NCI-H1694 (cell line): ENCODE results near the gene NCCRP1.

Experiments used
- DNase-seq: peaks from one replicate; lab custom pipeline; 2025; lab: John Stamatoyannopoulos, UW

NCCRP1 gene

DNA sequence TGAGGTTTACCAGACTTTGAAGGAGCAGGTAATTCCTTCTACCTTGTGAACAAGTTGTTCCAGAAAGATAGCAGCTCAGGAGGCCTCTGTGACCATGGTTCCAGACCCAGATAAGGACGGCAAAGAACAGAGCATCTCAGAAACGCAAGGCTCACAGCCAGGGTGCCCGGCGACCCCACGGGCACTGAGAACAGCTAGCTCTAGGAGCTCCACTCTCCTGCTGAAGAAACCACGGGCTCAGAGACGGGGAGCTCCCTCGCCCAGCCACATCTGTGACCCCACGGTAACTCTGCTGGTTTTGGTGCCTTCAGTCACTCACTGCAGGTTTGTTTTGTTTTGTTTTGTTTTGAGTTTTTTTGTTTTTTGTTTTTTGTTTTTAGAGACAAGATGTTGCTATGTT is 16.0 kb upstream of the NCCRP1 start:
- DNase-seq: no peak

DNA sequence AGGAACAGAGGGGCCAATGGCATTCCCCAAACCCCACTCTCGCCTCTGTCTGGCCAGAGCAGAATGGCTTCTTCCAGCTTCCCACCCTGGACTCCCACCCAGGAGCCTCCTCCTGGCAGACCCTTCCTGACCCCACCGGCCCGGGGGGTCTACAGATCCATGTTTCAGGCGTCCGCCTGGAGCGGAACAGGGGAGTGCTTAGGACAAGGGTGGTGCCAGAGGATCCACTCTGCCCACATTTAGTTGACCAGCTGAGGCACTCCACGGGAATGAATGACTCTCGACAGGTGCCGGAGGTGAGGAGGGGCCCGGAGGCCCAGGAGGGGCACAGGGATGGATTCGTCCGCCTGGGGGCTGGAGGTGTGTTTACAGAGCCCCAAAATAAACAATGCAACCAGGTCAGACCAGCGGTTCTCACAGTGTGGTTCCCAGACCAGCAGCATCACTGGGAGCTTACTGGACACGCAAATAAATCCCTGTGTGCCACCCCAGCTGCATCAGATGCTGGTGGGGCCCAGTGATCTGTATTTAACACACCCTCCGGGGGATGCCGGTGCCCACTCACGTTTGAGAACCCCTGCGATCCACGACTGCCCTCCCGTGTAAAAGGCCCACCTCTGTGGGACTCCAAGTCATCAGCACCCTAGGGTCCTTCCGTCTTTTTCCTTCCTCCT is 15.1 kb upstream of the NCCRP1 start:
- no peak for DNase-seq

DNA sequence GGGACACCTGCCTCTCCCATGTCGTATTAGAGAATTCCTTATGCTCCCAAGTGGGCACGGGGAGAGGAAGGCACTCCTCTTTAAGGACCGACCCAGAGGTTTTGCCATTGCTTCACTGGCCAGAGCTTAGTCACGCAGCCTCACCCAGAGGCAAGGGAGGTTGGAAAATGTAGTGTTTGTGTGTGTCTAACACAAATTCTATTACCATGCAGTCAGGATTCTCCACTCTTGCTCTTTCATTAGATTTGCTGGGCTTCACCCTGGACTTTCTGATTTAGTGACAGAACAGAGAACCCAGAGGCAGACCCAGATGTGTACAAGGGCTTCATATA is 14.6 kb upstream of the NCCRP1 start:
- DNase-seq: no peak

DNA sequence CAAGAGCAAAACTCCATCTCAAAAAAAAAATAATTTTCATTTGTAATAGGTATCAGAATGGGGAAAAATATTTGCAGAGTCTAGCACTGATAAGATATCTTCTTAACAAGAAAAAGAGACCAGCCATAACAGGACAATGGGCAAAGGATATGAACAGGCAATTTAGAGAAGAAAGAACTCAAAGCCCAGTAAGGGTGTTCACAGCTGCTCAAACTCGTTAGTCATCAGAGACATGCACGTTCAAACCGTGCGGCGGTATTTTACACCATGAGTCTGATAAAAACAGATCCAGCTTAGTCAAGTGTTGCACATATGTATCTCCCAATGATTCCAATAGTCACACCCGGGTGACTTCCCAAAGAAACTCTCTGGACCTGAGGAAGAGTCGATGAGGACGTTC is 13.7 kb upstream of the NCCRP1 start:
- DNase-seq: no peak

DNA sequence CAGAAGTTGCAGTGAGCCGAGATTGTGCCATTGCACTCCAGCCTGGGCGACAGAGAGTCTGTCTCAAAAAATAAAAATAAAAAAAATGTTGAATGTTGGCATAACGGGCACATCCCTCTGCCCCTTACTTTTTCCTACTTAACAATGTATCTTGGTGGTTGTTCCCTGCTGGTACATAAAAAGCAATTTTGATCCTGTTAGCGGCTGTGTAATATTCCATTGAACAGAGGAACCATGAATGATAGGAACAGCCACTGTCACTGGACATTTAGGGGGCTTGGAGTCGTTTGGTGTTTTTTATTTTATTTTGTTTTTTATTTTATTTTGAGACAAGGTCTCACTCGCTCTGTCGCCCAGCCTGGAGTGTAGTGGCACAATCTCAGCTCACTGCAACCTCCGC is 10.4 kb upstream of the NCCRP1 start:
- no peak for DNase-seq

DNA sequence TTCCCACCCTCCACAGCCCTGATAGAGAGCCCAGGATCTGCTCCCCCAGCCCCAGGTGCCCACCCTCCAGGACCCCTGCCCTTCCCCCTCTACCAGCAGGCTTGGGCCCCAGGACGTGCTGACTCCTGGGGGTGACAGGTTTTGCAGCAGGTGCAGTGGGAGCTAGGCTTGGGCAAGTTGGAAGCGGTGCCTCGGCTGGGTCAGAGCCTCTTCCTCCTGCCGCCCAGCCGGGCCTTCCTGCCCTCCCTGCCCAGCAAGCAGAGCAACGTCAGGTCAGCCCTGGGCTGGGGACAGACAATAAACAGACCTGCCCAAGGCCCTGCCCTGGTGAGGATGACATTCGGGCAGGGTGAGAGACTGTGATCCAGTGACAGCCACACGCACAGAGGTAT is 9.2 kb upstream of the NCCRP1 start:
- DNase-seq: no peak

DNA sequence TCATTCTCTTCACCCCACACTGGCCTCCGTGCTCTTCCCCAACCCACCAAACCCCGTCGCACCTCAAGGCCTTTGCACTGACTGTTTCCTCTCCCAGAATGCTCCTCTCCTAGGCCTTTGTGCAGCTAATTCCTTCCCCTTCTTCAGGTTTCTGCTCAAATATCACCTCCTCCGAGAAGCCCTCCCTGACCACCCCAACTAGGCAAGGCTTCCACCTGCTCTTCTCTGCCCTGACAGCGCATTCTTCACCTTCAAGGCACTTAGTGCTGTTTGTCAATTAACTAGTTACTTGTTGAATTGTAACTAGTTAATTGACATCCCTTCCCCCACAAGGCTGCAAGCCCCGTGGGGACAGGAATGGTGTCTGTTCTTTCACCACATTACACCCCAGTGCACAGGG is 7.8 kb upstream of the NCCRP1 start:
- no peak for DNase-seq

DNA sequence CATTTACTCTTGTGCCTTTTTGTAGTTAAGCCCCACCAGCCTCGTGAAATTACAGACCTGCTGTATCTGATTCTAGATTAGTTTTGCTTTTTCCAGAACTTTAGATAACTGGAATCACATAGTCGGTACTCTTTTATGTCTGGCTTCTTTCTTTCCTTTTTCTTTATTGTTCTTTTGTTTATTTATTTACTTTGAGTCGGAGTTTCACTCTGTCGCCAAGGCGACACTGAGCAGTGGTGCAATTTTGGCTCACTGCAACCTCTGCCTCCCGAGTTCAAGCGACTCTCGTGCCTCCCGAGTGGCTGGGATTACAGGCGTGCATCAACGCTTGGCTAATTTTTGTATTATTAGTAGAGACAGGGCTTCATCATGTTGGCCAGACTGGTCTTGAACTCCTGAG is 6.0 kb upstream of the NCCRP1 start:
- DNase-seq: no peak

DNA sequence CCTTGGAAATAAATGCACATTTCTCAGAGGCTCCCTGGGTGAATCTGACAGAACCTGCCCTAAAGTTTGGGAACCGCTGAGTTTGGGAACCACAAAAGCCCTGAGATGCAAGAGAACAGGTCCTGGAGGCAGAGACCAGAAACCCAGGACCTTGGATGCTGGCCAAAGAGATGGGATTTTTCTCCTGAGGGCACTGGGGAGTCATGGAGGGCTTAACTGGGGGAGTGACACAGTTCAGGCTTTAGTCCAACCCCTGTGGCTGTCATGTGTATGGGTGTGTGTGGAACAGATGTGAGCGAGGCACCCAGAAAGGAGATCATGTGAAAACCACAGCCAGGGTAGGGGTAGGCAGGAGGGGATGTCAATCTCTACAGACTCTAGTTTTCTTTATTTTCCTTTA is 3.9 kb upstream of the NCCRP1 start:
- no peak for DNase-seq

DNA sequence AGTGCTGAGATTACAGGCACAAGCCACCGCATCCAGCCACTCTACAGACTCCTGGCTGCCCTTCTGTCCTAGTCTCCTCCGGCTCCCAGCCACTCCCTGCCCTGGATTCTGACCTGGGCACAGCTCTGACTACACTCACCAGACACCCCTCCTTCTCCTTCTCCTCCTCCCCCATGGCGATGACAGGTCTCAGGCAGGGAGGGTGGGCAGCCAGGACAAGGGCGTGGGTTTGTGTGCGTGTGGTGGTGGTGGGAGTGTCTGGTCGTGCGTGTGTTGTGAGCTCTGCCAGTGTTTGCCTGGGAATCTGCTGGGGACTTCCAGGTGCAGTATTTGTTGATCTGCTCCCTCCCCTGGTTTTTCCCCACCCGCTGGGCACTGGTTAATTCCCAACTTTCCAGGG is 3.0 kb upstream of the NCCRP1 start:
- DNase-seq: no peak

DNA sequence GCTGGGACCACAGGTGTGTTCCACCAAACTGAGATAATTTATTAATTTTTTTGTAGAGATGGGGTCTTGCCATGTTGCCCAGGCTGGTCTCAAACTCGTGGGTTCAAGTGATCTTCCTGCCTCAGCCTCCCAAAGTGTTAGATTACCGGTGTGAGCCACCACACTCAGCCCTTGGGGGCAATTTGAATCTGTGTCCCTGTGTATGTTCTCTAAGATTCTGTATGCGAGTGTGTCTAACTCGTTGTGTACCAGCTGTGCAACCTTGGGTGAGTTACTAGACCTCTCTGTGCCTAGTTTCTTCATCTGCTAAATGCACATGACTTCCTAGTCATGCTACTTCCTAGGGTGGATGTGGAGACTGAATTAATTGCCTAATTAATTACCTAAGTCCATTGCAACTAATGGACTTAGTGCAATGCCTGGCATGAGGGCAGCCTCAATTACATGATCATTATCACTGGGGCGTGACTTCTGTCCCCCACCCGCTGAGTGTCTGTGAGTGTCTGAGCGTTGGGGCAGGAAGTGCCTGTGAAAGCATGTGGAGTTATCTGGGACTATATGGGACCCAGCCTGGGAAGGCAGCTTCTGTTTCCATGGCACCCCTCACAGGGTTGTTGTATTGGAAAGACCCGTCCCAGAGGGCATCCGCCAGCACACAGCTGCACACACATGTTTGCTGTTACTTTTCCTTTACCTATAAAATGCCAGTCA is 1.8 kb upstream of the NCCRP1 start:
- DNase-seq: no peak

DNA sequence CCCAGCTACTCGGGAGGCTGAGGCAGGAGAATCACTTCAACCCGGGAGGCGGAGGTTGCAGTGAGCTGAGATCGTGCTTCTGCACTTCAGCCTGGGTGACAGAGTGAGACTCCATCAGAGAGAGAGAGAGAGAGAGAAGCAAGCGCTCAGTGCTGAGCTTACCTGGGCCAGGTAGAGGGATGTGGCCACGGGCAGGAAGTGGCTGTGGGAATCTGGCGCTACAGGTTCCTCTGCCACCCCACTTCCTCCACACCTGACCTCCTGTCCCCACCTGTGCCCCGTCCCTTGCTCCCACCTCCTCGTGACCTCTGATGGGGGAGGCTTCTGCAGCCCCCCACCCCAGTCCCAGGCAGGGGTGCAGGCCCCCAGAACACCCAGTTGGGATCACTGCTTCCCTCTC is 1.0 kb upstream of the NCCRP1 start:
- DNase-seq: no peak

DNA sequence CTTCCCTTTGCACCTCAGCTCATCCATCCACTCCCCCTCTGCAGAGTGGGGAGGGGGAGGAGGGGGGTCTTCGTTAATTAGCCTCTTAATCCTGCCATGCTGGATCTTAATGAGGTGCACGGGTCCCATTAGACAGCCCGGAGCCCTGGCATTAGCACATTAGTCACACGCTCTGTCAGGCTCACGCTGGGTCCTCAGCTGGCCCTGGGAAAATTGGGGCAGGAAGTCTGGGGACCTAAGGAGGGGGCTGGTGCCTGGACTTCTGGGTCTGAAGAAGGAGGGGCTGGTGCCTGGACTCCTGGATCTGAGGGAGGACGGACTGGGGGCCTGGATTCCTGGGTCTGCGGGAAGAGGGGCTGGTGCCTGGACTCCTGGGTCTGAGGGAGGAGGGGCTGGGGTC is 444 bp upstream of the NCCRP1 start:
- DNase-seq: no peak

DNA sequence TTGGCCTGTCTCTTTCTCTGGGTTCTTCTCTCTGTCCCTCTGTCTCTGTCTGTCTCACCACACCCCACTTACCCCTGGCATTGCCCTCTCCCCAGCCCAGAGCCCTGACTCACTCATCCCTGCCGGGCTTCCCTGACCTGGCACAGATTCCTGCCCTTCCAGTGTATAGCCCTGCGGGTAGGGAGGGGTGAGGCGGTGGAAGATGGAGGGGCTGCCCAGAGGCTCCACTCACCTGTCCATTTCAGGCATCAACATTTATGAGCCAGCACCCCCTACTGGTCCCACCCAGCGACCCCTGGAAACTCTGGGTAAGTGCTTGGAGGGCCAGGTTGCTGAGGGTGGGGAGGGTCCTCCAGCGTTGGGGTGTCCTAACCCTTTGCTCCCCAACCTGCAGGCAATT is 1.0 kb downstream of the NCCRP1 start:
- DNase-seq: no peak

DNA sequence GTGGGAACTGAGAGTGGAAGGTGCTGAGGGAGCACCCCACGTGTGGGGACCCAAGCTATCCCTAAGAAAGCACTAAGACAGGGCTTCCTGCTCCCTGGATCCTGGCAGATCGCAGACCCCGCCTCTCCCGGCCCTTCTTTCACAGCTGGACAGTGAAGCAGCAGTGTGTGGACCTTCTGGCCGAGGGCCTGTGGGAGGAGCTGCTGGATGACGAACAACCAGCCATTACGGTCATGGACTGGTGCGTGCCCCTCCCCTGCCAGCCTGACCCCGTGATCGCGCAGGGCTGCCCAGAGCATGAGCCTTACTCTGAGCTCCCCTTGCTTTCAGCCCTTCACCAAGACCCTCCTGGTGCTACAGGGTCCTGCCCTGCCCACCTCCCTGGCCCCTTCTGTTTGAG is 2.3 kb downstream of the NCCRP1 start:
- no peak for DNase-seq

DNA sequence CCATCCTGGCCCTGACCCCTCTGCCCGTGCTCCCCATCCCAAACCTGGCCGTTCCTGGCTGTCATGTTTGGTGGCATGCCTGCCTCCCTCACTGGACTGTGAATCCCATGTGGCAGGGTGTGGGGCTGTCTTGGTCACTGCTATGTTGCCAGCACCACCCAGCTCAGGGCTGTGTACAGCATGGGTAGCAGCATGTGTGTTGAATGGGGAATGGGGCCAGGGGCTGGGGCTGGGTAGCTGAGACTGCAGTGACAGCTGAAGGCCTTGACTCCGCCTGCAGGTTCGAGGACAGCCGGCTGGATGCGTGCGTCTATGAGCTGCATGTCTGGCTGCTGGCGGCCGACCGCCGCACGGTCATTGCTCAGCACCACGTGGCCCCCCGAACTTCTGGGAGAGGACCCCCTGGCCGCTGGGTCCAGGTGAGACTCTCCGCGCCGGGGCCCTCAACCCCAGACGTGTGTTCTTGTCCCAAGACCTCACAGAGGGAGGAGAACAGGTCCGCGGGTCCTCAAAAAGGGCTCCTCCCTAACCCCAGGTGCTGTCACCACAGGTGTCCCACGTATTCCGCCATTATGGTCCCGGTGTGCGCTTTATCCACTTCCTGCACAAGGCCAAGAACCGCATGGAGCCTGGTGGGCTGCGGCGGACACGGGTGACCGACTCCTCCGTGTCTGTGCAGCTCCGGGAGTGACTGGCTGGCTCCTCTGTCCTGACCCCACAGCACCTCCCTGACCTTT is 3.5 kb downstream of the NCCRP1 start:
- no peak for DNase-seq

DNA sequence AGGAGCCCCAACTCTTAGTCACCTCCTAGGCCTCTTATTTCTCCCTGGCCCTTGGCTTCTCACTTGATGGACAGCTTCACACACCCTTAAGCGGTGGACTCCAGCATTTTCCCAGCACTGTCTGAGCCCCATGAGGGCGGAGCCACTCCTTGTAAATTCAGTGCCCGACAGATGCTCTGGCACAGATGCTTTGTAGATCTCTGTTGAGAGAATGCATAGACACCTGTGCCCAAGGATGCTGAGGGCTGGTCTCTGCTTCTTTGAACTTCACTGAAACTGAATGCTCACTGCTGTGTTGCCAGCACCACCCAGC is 4.0 kb downstream of the NCCRP1 start:
- DNase-seq: peak; percentile 52

DNA sequence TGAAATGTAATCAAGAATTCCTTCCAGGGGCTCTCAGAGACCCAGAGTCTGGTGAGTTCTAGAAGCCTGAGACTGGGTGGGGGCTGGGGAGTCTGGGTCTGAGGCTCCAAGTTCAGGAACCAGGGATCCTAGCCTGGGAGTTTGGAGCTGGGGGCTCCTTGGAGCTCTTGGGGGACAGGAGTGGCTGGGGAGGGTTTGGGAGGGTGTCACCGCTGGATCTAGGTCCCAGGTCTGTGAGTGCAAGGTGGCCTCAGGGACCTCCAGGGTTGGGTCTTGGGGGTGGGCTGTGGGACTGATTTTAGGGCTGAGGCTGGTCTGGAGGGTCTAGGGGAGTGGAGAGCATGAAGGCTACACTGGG is 6.2 kb downstream of the NCCRP1 start:
- DNase-seq: no peak

DNA sequence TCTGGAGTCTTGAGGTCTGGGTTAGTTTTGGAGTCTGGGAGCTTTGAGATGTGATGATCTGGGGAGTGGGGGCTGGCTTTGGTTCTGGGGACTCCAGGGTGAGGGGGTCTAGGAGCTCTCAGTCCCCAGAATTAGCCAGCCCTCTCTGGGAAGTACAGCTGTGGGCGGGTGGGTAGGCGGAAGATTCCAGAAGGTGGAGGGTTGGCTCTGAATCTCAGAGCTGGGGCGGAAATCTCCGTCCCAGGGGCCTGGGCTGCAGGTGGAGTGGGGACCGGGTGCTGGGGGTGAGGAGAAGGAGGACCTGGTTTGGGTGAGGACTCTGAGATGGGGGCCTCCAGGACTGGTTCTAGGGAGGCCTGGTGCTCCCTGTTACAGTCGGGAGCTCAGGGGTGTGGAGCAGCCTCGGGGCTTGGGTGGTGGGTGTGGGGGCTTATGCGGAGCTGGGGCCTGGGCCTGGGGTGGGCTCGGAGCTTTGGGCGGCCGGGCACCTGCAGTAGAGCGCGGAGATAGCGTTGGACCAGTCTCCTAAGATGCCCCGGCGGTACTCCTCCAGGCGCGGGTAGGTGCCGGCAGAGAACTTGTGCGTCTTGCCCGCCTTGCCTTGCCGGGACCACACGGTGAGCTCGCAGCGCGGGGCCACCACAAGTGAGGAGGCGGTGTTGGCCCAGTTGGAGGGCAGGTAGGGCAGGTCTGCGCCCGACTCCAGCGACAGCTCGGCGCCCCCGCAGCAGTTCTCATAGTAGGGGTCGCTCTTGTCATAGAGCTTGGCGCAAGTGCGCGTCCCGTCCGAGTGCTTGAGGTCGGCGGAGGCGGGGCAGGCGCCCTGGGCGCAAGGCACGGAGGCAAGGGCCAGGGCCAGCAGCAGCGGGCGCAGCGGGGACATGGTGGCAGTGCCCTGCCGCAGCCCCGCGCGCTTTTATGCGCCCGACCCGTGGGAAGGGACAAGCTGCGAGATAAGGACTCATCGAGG is 6.9 kb downstream of the NCCRP1 start, which contains the start of gene SYCN:
TSS of gene SYCN (minus strand) at position 892 of the 970 bp plus-strand sequence. CDS start at position 883, 9 bp downstream.
- DNase-seq: no peak

DNA sequence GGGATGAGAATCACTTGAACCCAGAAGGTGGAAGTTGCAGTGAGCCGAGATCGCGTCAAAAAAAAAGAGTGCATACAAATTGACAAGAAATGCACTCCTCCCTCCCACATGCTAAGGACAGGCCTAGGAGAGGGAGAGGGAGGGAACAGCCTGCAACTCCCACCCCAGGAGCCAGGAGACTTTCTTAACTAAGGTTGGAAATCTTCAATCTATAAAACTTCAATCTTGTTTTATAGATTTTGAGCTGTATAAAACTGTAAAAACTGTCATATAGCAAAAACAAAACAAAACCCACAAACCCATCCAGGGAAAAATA is 8.6 kb downstream of the NCCRP1 start:
- no peak for DNase-seq

DNA sequence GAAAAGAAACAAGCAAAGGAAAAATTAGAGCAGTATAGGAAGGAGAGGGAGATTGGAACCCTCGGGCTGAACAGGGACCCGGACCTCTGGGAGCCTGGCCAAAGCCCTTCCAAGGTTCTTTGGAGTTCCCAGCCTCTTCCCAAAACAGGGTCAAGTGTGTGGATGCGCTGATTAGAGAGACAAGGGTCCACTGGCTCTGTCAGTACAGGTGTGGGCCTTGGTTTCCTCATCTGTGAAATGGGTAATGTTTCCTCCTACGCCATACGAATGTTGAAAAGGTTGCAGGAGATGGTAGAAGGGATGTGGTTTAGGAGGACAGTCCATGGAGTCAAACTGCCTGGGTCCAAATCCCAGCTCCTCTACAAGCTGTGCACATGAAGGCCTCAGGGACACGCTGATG is 9.4 kb downstream of the NCCRP1 start:
- no peak for DNase-seq

DNA sequence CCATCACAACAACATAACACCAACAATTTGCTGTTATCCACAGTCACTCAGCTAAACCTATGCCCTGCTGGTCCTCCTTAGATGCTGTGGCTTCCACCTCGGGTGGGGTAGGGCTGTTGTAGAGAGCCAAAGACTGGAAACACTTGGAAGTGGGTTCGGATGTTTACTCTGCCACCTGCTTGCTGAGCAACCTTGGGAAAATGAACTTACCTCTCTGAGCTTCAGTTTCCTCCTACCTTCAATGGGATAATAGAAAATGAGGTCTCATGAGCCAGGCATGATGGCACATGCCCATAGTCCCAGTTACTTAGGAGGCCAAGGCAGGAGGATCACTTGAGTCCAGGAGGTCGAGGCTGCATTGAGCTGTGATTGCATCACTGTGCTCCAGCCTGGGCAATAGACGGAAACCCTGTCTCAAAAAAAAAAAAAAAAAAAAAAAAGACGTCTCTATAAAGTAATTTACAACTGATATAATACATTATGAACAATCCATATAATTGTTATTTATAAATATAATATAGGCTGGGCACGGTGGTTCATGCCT is 10.6 kb downstream of the NCCRP1 start:
- DNase-seq: no peak
